HG02610 (cell line): Measurements from ENCODE around the gene ATRNL1.
"Not testable (repeated sequence)": the region's sequence is repeated elsewhere in the genome, so short reads cannot be mapped to it uniquely, and the experiment has no call there.

Source experiments
- ATAC-seq: cut with Tn5 transposase; IDR thresholded peaks from one replicate; pipeline ENCODE4 v1.9.1; 2021; ENCODE audit warnings: mild to moderate bottlenecking, moderate library complexity; ENCODE audit not compliant: unreplicated experiment

ATRNL1 gene

GRCh38 chr10:115417585-115418265 lies 324.6 kb downstream of the ATRNL1 start:
- peak; percentile 98 for ATAC-seq

DNA sequence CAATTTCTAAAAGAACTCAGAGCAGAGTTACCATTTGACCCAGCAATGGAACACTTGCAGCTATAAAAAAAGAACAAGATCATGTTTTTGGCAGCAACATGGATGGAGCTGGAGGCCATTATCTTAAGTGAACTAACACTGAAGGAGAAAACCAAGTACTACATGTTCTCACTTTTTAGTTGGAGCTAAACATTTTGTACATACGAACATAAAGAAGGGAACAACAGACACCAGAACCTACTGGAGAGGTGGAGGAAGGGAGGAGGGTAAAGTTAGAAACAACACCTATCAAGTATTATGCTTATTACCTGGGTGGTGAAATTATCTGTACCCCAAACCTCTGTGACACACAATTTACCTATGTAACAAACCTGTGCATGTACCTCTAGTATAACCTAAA lies 329.5 kb downstream of the ATRNL1 start:
- no peak for ATAC-seq

GRCh38 chr10:115427611-115428010 lies 334.4 kb downstream of the ATRNL1 start:
- no peak for ATAC-seq

DNA sequence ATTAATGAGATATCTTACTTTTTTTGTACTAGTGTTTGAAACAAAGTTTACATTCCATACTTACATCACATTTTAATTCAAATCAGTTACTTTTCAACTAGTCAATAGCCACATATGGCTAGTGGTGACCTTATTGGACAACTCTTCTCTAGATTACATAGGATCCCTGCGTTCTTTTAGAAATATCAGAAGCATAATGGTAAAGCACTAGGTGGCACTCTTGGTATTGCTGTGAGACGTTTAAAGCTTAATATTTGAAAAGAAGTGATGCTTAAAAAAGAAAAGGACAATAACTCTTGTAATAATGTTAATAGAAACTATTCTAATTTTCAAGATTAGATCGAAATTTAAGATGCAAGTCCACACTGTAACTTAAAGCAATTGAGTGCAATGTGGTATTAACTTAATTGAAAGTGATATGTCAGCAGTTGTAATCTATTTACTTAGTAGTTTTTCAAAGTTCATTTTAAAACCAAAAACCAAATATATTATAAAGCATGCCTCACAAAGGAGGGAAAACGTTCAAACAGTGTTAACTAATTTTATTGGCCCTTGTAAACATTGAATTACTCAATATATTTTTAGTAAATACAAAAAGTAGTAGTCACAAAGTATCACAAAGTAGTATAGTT lies 339.1 kb downstream of the ATRNL1 start:
- ATAC-seq, result no peak

GRCh38 chr10:115436999-115437398 lies 343.8 kb downstream of the ATRNL1 start:
- ATAC-seq, result no peak

GRCh38 chr10:115441907-115442545 lies 348.9 kb downstream of the ATRNL1 start:
- ATAC-seq, result no peak

GRCh38 chr10:115456812-115457211 lies 363.6 kb downstream of the ATRNL1 start:
- no peak for ATAC-seq

DNA sequence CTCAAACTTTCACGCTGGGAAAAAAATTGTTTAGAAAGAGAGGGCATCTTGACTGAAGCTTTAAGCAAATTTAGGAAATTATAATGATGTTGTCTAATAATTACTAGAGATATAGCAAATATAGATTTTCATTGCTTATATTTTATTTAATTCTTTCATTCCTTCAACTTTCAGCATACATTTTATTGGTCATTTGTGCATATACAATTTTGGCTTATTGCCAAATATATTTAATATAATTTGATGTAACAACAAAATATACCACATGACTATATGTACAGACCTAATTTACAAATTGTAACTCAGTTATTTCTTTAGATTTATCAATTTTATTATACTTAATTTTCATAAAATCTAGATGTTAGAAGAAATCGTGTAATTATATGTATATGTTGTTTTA lies 390.1 kb downstream of the ATRNL1 start:
- ATAC-seq, result no peak

GRCh38 chr10:115491526-115492140 lies 398.5 kb downstream of the ATRNL1 start:
- ATAC-seq, result no peak

DNA sequence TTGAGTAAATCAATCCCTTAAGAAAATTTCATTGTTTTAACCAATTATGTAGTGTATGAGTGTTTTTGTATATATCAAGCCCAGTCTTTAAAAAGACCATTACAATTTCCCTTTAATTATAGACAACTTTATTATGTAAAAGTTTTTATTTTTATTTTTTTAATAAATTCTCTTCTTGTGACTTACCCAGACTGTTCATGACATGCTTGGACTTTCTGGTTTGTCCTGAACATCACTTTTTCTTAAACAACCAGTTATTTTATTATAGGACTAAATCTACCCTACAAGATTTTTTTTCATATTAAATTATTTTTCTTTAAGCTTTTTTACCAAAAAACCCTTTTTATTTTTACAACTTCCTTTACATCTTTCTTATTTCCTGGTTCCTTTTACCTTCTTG lies 410.4 kb downstream of the ATRNL1 start:
- ATAC-seq, result no peak

DNA sequence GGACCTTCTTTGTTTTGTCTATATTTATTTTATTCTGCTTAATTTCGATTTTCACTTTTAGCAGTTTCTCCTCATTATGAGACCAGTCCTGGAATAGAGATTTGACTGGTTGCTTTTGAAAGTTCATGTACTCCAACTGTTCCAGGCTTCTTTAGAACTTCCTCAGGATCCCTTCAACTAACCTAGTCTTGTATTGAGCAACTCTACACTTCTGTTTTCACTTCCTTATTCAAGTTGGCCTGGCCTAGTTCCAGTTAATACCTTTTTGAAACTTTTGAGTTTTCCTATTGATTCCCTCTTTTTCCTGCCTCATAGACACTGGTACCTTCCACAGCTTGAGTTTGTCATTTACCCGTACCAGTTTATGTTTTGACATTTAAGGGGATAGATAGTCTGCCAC lies 421.7 kb downstream of the ATRNL1 start:
- no peak for ATAC-seq

- ATAC-seq, result no peak
Observed at GRCh38 chr10:115525141-115525540, 432.0 kb downstream of the ATRNL1 start.

DNA sequence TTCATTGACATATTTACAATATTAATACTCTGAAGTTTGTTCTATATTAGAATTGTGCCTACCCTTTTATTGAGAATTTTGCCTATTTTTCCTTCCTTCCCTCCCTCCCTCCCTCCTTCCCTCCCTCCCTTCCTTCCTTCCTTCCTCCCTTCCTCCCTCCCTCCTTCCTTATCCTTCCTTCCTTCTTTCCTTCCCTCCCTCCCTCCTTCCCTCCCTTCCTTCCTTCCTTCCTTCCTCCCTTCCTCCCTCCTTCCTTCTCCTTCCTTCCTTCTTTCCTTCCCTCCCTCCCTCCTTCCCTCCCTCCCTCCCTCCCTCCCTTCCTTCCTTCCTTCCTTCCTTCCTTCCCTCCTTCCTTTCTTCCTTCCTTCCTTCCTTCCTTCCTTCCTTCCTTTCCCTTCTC lies 434.5 kb downstream of the ATRNL1 start:
- ATAC-seq, result not testable (repeated sequence)

DNA sequence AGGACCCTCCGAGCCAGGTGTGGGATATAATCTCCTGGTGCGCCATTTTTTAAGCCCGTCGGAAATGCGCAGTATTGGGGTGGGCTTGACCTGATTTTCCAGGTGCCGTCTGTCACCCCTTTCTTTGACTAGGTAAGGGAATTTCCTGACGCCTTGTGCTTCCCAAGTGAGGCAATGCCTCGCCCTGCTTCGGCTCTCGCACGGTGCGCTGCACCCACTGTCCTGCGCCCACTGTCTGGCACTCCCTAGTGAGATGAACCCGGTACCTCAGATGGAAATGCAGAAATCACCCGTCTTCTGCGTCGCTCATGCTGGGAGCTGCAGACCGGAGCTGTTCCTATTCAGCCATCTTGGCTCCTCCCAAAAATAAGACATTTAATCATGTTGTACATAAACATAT lies 443.2 kb downstream of the ATRNL1 start:
- ATAC-seq, result not testable (repeated sequence)

- ATAC-seq, result no peak
Observed at GRCh38 chr10:115539142-115539762, 446.1 kb downstream of the ATRNL1 start.

DNA sequence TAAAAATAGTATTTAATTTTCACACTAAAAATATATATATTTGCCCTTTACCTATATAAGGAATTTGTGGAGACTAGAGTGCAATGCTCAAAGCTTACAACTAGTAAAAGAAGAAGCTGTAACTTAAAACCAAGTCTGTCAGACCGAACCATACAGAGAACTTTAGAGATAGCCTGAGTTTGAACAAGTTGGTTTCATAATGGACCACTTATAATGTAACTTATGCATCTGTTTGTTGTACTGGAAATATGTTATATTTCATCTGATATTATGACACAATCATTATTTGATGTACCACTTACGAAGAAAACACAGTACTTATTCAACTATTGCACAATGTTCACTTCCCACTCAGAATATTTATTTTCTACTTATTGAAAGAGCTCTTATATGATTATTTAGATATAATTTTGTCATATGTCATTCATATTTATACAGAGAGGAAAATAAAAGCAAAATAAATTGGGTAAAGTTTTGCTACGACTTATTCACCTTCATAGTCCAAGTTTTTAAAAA lies 462.8 kb downstream of the ATRNL1 start:
- ATAC-seq, result no peak

DNA sequence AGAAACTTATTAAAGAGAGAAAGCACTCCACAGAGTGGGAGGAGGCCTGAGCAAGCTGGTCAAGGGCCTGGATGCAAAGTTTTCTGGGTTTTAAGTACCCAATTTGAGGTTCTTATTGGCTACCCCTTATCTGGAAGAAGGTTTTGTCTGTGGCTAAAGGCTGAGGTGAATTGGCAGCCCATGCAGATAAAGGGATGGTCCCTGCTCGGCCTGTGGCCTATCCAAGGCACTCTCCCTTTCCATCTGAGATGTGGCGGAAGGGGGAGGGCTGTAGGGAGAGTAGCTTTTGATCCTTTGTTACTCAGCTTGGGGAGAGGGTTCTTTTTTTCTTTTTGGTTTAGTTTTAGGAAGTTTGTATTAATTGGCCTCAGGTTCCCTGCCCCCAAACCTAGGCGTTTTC lies 465.1 kb downstream of the ATRNL1 start:
- no peak for ATAC-seq

- ATAC-seq, result no peak
Observed at GRCh38 chr10:115566867-115567266, 473.7 kb downstream of the ATRNL1 start.

- ATAC-seq, result peak; percentile 66
Observed at GRCh38 chr10:115572740-115573455, 479.7 kb downstream of the ATRNL1 start.

DNA sequence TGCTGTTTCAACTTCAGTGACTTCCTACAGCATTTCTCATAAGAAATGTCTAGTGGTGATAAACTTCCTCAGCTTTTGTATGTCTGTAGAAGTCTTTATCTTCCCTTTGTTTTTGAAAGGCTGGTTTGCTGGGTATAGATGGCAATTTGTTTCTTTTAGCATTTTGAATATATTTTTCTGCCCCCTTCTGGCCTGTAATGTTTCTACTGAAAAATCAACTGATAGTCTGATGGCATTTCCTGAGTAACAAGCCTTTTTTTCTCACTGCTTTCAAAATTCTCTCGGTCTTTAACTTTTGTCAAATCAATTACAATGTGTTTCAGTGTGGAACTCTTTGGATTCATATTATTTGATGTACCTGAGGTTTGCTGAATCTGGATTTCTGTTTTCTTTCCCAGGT lies 487.1 kb downstream of the ATRNL1 start:
- ATAC-seq, result no peak

DNA sequence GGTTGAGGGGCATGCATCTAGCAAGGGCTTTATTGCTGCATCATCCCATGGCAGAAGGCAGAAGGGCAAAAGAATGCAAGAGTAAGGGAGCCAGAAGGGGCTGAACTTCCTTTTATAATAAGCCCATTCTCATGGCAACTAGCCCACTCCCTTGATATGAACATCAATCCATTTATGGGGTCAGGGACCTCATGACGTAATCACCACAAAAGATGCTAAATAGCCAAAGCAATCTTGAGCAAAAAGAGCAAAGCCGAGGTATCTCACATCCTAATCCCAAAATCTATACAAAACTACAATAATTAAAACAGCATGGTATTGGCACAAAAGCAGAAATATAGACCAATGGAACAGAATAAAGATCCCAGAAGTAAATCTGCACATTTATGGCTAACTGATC lies 499.9 kb downstream of the ATRNL1 start:
- no peak for ATAC-seq
